B cell (primary cell): Measurements from ENCODE around the gene IL1RAPL1. TPM values are rescaled to one million over a fixed set of nuclear protein-coding genes. Genes with fewer than 3 reads are reported as not detected.

ENCODE experiments used
- ATAC-seq: fragments of 200-7000 bp; cut with Tn5 transposase; one replicate; pipeline ENCODE4 v1.10.0; 2021; ENCODE audit warnings: low read depth, mild to moderate bottlenecking, moderate number of reproducible peaks, moderate library complexity
- CTCF ChIA-PET: fragments of 350-600 bp; sonication (Branson Sonifier 250); formaldehyde crosslinking; loops from one replicate; lab custom pipeline; 2021; ENCODE audit warnings: antibody characterized with exemption, inconsistent platforms; lab: Charles Lee
- POLR2A ChIA-PET: fragments of 350-600 bp; sonication (Branson Sonifier 250); formaldehyde crosslinking; loops from one replicate; lab custom pipeline; 2021; ENCODE audit warnings: antibody characterized with exemption; lab: Charles Lee
- DNase-seq: peaks from one replicate; pipeline ENCODE4 v3.0.0; 2013
- H2AFZ ChIP-seq: 2 replicates; pipeline ENCODE4 v1.6.1; 2012; ENCODE audit warnings: mild to moderate bottlenecking, low read depth, low read length; ENCODE audit not compliant: insufficient read depth, poor library complexity, severe bottlenecking
- H3K27ac ChIP-seq, 2 donors: 1 replicate in 1 of 2; 2 replicates in 1 of 2; pipeline ENCODE4 v1.5.1; 2012 to 2013; ENCODE audit warnings: low read length in 2 of 2, mild to moderate bottlenecking in 2 of 2, moderate library complexity in 1 of 2
- H3K27me3 ChIP-seq, 4 experiments: fragments of 200-600 bp in 1 of 4; sonication (generic) in 1 of 4; replicated peaks in 1 of 4; 1 replicate in 2 of 4; 2 replicates in 2 of 4; pipeline versions ENCODE4 v1.6.1 to v1.7.0; 2013 to 2016; ENCODE audit warnings: low read length in 3 of 4, mild to moderate bottlenecking in 2 of 4, mixed read lengths in 1 of 4, moderate library complexity in 1 of 4; ENCODE audit not compliant: insufficient read depth in 4 of 4, control insufficient read depth in 3 of 4; ENCODE audit errors: control extremely low read depth in 1 of 4
- H3K36me3 ChIP-seq, 2 experiments: replicated peaks in 1 of 2; 1 replicate in 1 of 2; 2 replicates in 1 of 2; pipeline versions ENCODE4 v1.6.1 to v1.7.1; 2013; ENCODE audit warnings: low read length in 1 of 2; ENCODE audit not compliant: insufficient read depth in 2 of 2, control insufficient read depth in 1 of 2; ENCODE audit errors: control extremely low read depth in 1 of 2, extremely low read depth in 1 of 2
- H3K4me1 ChIP-seq, 2 donors: fragments of 200-600 bp in 1 of 2; sonication (generic) in 1 of 2; 1 replicate in 1 of 2; 2 replicates in 1 of 2; pipeline versions ENCODE4 v1.5.1 to v1.6.1; 2013 to 2017; ENCODE audit warnings: low read length in 2 of 2; ENCODE audit not compliant: control insufficient read depth in 2 of 2, insufficient read depth in 2 of 2
- H3K4me2 ChIP-seq: replicated peaks from 2 replicates; pipeline ENCODE3; 2012; ENCODE audit warnings: mild to moderate bottlenecking, low read depth, low read length; ENCODE audit not compliant: poor library complexity, severe bottlenecking
- H3K4me3 ChIP-seq, 5 experiments: fragments of 200-600 bp in 1 of 5; sonication (generic) in 1 of 5; 1 replicate in 3 of 5; 2 replicates in 2 of 5; pipeline versions ENCODE4 v1.5.1 to v1.7.0; 2011 to 2016; ENCODE audit warnings: low read length in 4 of 5, mild to moderate bottlenecking in 4 of 5, low read depth in 2 of 5, control low read depth in 1 of 5, moderate library complexity in 1 of 5; ENCODE audit not compliant: insufficient read depth in 1 of 5; ENCODE audit errors: control extremely low read depth in 1 of 5, extremely low read depth in 1 of 5
- H3K79me2 ChIP-seq: fragments of 200-600 bp; sonication (generic); one replicate; pipeline ENCODE4 v1.6.0; 2016; ENCODE audit warnings: low read length; ENCODE audit not compliant: control insufficient read depth, insufficient read depth
- H3K9ac ChIP-seq: fragments of 200-600 bp; sonication (generic); 2 replicates; pipeline ENCODE4 v1.6.1; 2017; ENCODE audit warnings: mild to moderate bottlenecking, low read length, moderate library complexity
- H3K9me3 ChIP-seq, 3 donors: one replicate each; pipeline versions ENCODE4 v1.6.1 to v1.7.1; 2013; ENCODE audit warnings: low read length in 2 of 3; ENCODE audit not compliant: control insufficient read depth in 2 of 3, insufficient read depth in 1 of 3; ENCODE audit errors: control extremely low read depth in 1 of 3
- H4K20me1 ChIP-seq: 2 replicates; pipeline ENCODE4 v1.6.0; 2012; ENCODE audit warnings: mild to moderate bottlenecking, low read length; ENCODE audit not compliant: insufficient read depth, control insufficient read depth, poor library complexity, severe bottlenecking
- H3K27ac Mint-ChIP-seq: one replicate; pipeline ENCODE4 v1.8.0; 2021; ENCODE audit warnings: mixed read lengths
- H3K27me3 Mint-ChIP-seq: one replicate; pipeline ENCODE4 v1.8.0; 2021; ENCODE audit warnings: mixed read lengths
- H3K4me1 Mint-ChIP-seq: one replicate; pipeline ENCODE4 v1.8.0; 2021; ENCODE audit warnings: mixed read lengths
- H3K4me3 Mint-ChIP-seq: one replicate; pipeline ENCODE4 v1.8.0; 2021; ENCODE audit warnings: mixed read lengths
- H3K9me3 Mint-ChIP-seq: one replicate; pipeline ENCODE4 v1.8.0; 2022; ENCODE audit warnings: mixed read lengths; ENCODE audit not compliant: insufficient read depth
- EZH2 ChIP-seq: IDR thresholded peaks from 2 replicates; pipeline ENCODE4 v1.6.1; 2012; ENCODE audit warnings: borderline replicate concordance, low read depth, mild to moderate bottlenecking, moderate library complexity, low read length; ENCODE audit not compliant: insufficient read depth, poor library complexity, severe bottlenecking
- WGBS: methylation state at CpG from one replicate; pipeline ENCODE4 v1.1.5; 2013; ENCODE audit warnings: missing lambda C conversion rate; ENCODE audit not compliant: insufficient coverage; 5-methylcytosine and 5-hydroxymethylcytosine counted together
- intact Hi-C: fragments of 100-400 bp; cut with micrococcal nuclease; formaldehyde crosslinking; loops from one replicate; pipeline ENCODE4 v1.10.0; 2022
- polyA plus RNA-seq: library from polyadenylated mRNA; depleted of rRNA; stranded (reverse); fragments of >200 nt; gene quantifications from 2 replicates; pipeline ENCODE4 v1.2.3, GENCODE V29; 2012
- total RNA-seq, 2 donors: library from RNA; stranded (reverse); fragments of 120-200 nt in 1 of 2; gene quantifications; 1 replicate in 1 of 2; 2 replicates in 1 of 2; pipeline versions ENCODE4 v1.2.3 to v1.2.4, GENCODE V29; 2013 to 2022
- TF ChIP-seq, protein P1 (sequence below): fragments of 200-600 bp; IDR thresholded peaks from one replicate; pipeline ENCODE4 v1.8.0; 2022; ENCODE audit warnings: antibody characterized with exemption, mild to moderate bottlenecking

Gene IL1RAPL1
- total and polyA plus RNA-seq, 2 donors (not counting 1 experiment from before 2014, with no cell fraction given): not detected

DNA sequence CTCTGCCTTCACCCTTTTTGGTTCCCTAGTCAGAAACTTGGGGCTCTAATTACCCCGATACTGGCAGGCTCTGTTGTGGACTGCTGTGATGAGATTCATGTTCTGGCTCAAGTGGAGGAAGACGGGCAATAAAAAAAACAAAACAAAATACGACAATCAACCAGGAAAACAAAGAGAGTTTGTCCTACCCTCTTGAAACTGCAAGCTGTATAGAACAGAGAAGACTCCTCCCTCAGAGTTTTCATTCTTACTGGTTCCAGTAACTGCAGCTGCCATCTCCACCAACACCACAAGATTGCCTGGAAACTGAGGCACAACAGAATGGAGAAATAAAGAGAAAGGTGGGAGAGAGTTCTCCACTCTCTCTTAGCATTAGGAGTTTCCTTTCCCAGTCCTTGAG is 11.1 kb upstream of the IL1RAPL1 start:
- ATAC-seq: no peak
- Mint-ChIP-seq H3K4me1 (no peaks in the 10 kb centered on the region), H3K4me3 (no peak overlapping the region), H3K9me3 (no peaks in the 10 kb centered on the region), H3K27ac (no peak overlapping the region), H3K27me3 (no peaks in the 10 kb centered on the region)
- intact Hi-C loops: no loop called here
- Histone ChIP-seq H3K79me2 (no peaks in the 10 kb centered on the region), H3K9ac (no peak overlapping the region), H3K27me3 (no peaks in the 10 kb centered on the region), H3K4me2 (no peak overlapping the region), H3K4me3 (no peak overlapping the region), H3K9me3 (no peaks in the 10 kb centered on the region), H3K27ac (no peak overlapping the region), H3K36me3 (no peaks in the 10 kb centered on the region), H4K20me1 (no peaks in the 10 kb centered on the region), H2AFZ (no peak overlapping the region), H3K4me1 (no peaks in the 10 kb centered on the region)
- ChIA-PET POLR2A (no interaction called here), CTCF (no interaction called here)
- WGBS: no CpG with 5 or more reads among the region's 3 CpGs
- DNase-seq: no peak
- TF ChIP-seq EZH2: no peak
- TF ChIP-seq, protein P1, sequence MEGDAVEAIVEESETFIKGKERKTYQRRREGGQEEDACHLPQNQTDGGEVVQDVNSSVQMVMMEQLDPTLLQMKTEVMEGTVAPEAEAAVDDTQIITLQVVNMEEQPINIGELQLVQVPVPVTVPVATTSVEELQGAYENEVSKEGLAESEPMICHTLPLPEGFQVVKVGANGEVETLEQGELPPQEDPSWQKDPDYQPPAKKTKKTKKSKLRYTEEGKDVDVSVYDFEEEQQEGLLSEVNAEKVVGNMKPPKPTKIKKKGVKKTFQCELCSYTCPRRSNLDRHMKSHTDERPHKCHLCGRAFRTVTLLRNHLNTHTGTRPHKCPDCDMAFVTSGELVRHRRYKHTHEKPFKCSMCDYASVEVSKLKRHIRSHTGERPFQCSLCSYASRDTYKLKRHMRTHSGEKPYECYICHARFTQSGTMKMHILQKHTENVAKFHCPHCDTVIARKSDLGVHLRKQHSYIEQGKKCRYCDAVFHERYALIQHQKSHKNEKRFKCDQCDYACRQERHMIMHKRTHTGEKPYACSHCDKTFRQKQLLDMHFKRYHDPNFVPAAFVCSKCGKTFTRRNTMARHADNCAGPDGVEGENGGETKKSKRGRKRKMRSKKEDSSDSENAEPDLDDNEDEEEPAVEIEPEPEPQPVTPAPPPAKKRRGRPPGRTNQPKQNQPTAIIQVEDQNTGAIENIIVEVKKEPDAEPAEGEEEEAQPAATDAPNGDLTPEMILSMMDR: no peak

DNA sequence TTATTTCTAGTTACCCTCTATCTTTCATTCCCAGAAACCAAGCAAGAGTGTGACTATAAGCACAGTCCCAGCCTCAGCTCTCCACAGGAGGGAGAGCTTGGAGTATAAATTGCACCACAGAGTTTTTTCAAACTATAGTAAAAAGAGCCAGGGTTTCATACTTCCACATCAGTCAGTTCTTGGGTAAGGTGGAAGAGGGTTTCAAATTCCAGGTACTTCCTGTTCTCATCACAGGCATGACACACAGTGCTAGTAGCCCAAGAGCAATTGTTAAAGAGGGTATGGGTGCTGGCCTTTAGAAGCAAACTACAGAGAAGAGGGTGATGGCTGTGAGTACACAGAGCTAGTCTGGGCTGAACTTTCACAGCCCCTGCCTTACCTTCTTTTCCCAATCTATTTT is 5.7 kb upstream of the IL1RAPL1 start:
- ATAC-seq: no peak
- Mint-ChIP-seq H3K27ac (no peak overlapping the region), H3K27me3 (no peaks in the 10 kb centered on the region), H3K4me3 (no peak overlapping the region), H3K9me3 (no peaks in the 10 kb centered on the region), H3K4me1 (no peaks in the 10 kb centered on the region)
- DNase-seq: no peak
- H3K27ac ChIP-seq: no peak overlapping the region
- no peak overlapping the region for H3K9ac ChIP-seq
- no peaks in the 10 kb centered on the region for H3K4me1 ChIP-seq
- intact Hi-C loops: no loop called here
- H3K36me3 ChIP-seq: no peaks in the 10 kb centered on the region
- H3K4me2 ChIP-seq: no peak overlapping the region
- H3K9me3 ChIP-seq: no peaks in the 10 kb centered on the region
- ChIA-PET POLR2A (no interaction called here), CTCF (no interaction called here)
- no peak overlapping the region for H3K4me3 ChIP-seq
- no peak overlapping the region for H2AFZ ChIP-seq
- H4K20me1 ChIP-seq: no peaks in the 10 kb centered on the region
- TF ChIP-seq, protein P1: no peak
- TF ChIP-seq EZH2: no peak
- no peaks in the 10 kb centered on the region for H3K79me2 ChIP-seq
- no peaks in the 10 kb centered on the region for H3K27me3 ChIP-seq
